WTC11 (cell line): ENCODE data around the gene POLR2L. TPM values are rescaled to one million over a fixed set of nuclear protein-coding genes. Genes with fewer than 3 reads are reported as not detected.

Source experiments
- ATAC-seq: fragments of 200-7000 bp; cut with Tn5 transposase; 2 replicates; pipeline ENCODE4 v1.10.0; 2021; ENCODE audit warnings: mild to moderate bottlenecking, moderate library complexity
- CTCF ChIA-PET: fragments of 300-600 bp; sonication (Branson Sonifier 250); formaldehyde crosslinking; loops from one replicate; lab custom pipeline; 2021; ENCODE audit warnings: antibody characterized with exemption; lab: Charles Lee
- POLR2A ChIA-PET: fragments of 350-600 bp; sonication (Branson Sonifier 250); formaldehyde crosslinking; loops from one replicate; lab custom pipeline; 2021; ENCODE audit warnings: antibody characterized with exemption; lab: Charles Lee
- DNase-seq: peaks from one replicate; pipeline ENCODE4 v3.0.0; 2021; ENCODE audit warnings: low spot score
- H3K27ac Mint-ChIP-seq: 2 replicates; pipeline ENCODE4 v1.8.0; 2021; ENCODE audit warnings: mixed read lengths
- H3K27me3 Mint-ChIP-seq: 2 replicates; pipeline ENCODE4 v1.8.0; 2021; ENCODE audit warnings: low read depth, mild to moderate bottlenecking, moderate library complexity, mixed read lengths
- H3K36me3 Mint-ChIP-seq: 2 replicates; pipeline ENCODE4 v1.8.0; 2021; ENCODE audit warnings: mixed read lengths
- H3K4me1 Mint-ChIP-seq: 2 replicates; pipeline ENCODE4 v1.8.0; 2022; ENCODE audit warnings: mixed read lengths
- H3K4me3 Mint-ChIP-seq: 2 replicates; pipeline ENCODE4 v1.8.0; 2021; ENCODE audit warnings: mild to moderate bottlenecking, moderate library complexity, mixed read lengths
- H3K9me3 Mint-ChIP-seq: 2 replicates; pipeline ENCODE4 v1.8.0; 2021; ENCODE audit warnings: mixed read lengths
- AR ChIP-seq: fragments of 250-450 bp; sonication (Bioruptor Pico); IDR thresholded peaks from 2 replicates; pipeline ENCODE4 v1.9.0; 2021; ENCODE audit warnings: mild to moderate bottlenecking
- ATF3 ChIP-seq: sonication (generic); formaldehyde crosslinking; conservative IDR thresholded peaks from 2 replicates; pipeline ENCODE4 v1.8.1; 2022; ENCODE audit warnings: mild to moderate bottlenecking, missing genetic modification reagents
- EMX1 ChIP-seq: fragments of 250-450 bp; sonication (Bioruptor Pico); IDR thresholded peaks from 2 replicates; pipeline ENCODE4 v1.8.0; 2021; ENCODE audit warnings: mild to moderate bottlenecking
- FOXP1 ChIP-seq: sonication (generic); formaldehyde crosslinking; IDR thresholded peaks from 2 replicates; pipeline ENCODE4 v1.8.0; 2022; ENCODE audit warnings: missing genetic modification reagents, mild to moderate bottlenecking, moderate library complexity, borderline replicate concordance
- GABPB1 ChIP-seq: sonication (generic); formaldehyde crosslinking; IDR thresholded peaks from 2 replicates; pipeline ENCODE4 v1.8.1; 2023; ENCODE audit warnings: mild to moderate bottlenecking, missing genetic modification reagents
- GTF2I ChIP-seq: fragments of 250-450 bp; sonication (Bioruptor Pico); conservative IDR thresholded peaks from 2 replicates; pipeline ENCODE4 v1.4.0; 2021; ENCODE audit warnings: mild to moderate bottlenecking
- HMGA2 ChIP-seq: fragments of 250-450 bp; sonication (Bioruptor Pico); IDR thresholded peaks from 2 replicates; pipeline ENCODE4 v1.4.0; 2021; ENCODE audit warnings: mild to moderate bottlenecking, moderate library complexity
- NFATC4 ChIP-seq: fragments of 250-450 bp; sonication (Bioruptor Pico); IDR thresholded peaks from 2 replicates; pipeline ENCODE4 v1.9.0; 2021; ENCODE audit warnings: mild to moderate bottlenecking
- NR3C1 ChIP-seq: sonication (generic); formaldehyde crosslinking; conservative IDR thresholded peaks from 2 replicates; pipeline ENCODE4 v1.8.1; 2023; ENCODE audit warnings: low read depth, mild to moderate bottlenecking, missing genetic modification reagents
- PRDM15 ChIP-seq: sonication (generic); formaldehyde crosslinking; IDR thresholded peaks from 2 replicates; pipeline ENCODE4 v1.8.0; 2022; ENCODE audit warnings: missing genetic modification reagents
- TCF7 ChIP-seq: sonication (generic); formaldehyde crosslinking; IDR thresholded peaks from 2 replicates; pipeline ENCODE4 v1.8.0; 2022; ENCODE audit warnings: mild to moderate bottlenecking, low read depth, missing genetic modification reagents, moderate library complexity
- USF1 ChIP-seq: sonication (generic); formaldehyde crosslinking; IDR thresholded peaks from 2 replicates; pipeline ENCODE4 v1.8.0; 2022; ENCODE audit warnings: mild to moderate bottlenecking, missing genetic modification reagents
- ZNF219 ChIP-seq: sonication (generic); formaldehyde crosslinking; IDR thresholded peaks from 2 replicates; pipeline ENCODE4 v1.8.0; 2023; ENCODE audit warnings: missing genetic modification reagents, mild to moderate bottlenecking, borderline replicate concordance
- ZNF281 ChIP-seq: sonication (generic); formaldehyde crosslinking; IDR thresholded peaks from 2 replicates; pipeline ENCODE4 v1.8.0; 2023; ENCODE audit warnings: mild to moderate bottlenecking, missing genetic modification reagents
- ZNF317 ChIP-seq: sonication (generic); formaldehyde crosslinking; IDR thresholded peaks from 2 replicates; pipeline ENCODE4 v1.8.1; 2023; ENCODE audit warnings: low read depth, mild to moderate bottlenecking, moderate library complexity, missing genetic modification reagents, borderline replicate concordance
- ZSCAN18 ChIP-seq: fragments of 250-450 bp; sonication (Bioruptor Pico); IDR thresholded peaks from 2 replicates; pipeline ENCODE4 v2.1.2; 2022; ENCODE audit warnings: mild to moderate bottlenecking, moderate library complexity
- total RNA-seq: library from RNA; stranded (reverse); gene quantifications from 3 replicates; pipeline ENCODE4 v1.2.3, GENCODE V29; 2021

The POLR2L gene
- total RNA-seq, 1 experiment from 2014 or later: 152 TPM

GRCh38 chr11:837990-838307 is 4.4 kb downstream of the POLR2L start:
- Mint-ChIP-seq H3K4me1 (peaks cover 27% of the 10 kb centered on the region), H3K9me3 (no peaks in the 10 kb centered on the region), H3K27me3 (peaks cover 3% of the 10 kb centered on the region; the same call in 1 of the 2 replicates), H3K27ac (no peak overlapping the region), H3K36me3 (peaks cover 13% of the 10 kb centered on the region), H3K4me3 (no peak overlapping the region)
- ATAC-seq (no peak), DNase-seq (no peak)
- TF ChIP-seq ZNF317 (CRISPR knock-in tag) (no peak), TCF7 (CRISPR knock-in tag) (no peak), PRDM15 (no peak), NFATC4 (CRISPR knock-in tag) (no peak), GTF2I (CRISPR knock-in tag) (no peak), AR (no peak), ZSCAN18 (CRISPR knock-in tag) (no peak), GABPB1 (CRISPR knock-in tag) (no peak), EMX1 (CRISPR knock-in tag) (no peak), USF1 (CRISPR knock-in tag) (no peak), HMGA2 (CRISPR knock-in tag) (no peak), ZNF281 (CRISPR knock-in tag) (no peak), ATF3 (no peak), FOXP1 (CRISPR knock-in tag) (no peak; the same call in 1 of the 2 replicates), NR3C1 (no peak), ZNF219 (CRISPR knock-in tag) (no peak)
- ChIA-PET POLR2A (interaction anchor here (0.5 to 1.0 kb wide), 2 partner anchors 10 to 32 kb away, joined by 3 to 4 read pairs; no protein-coding TSS in a partner anchor), CTCF (interaction anchor here (0.6 to 2.2 kb wide), 7 partner anchors 9 to 217 kb away, joined by 3 to 16 read pairs (median 4); partner anchors contain the start of genes CRACR2B and PNPLA2)
